ENCODE measurements around the gene TMTC2. TPM values are rescaled to one million over a fixed set of nuclear protein-coding genes. Genes with fewer than 3 reads are reported as not detected.
"Not testable (repeated sequence)": the region's sequence is repeated elsewhere in the genome, so short reads cannot be mapped to it uniquely, and the experiment has no call there.

Gene TMTC2
- total and polyA plus RNA-seq, 5 donors from 2014 or later = 0.10 to 6.3 (median 0.21) TPM

DNA sequence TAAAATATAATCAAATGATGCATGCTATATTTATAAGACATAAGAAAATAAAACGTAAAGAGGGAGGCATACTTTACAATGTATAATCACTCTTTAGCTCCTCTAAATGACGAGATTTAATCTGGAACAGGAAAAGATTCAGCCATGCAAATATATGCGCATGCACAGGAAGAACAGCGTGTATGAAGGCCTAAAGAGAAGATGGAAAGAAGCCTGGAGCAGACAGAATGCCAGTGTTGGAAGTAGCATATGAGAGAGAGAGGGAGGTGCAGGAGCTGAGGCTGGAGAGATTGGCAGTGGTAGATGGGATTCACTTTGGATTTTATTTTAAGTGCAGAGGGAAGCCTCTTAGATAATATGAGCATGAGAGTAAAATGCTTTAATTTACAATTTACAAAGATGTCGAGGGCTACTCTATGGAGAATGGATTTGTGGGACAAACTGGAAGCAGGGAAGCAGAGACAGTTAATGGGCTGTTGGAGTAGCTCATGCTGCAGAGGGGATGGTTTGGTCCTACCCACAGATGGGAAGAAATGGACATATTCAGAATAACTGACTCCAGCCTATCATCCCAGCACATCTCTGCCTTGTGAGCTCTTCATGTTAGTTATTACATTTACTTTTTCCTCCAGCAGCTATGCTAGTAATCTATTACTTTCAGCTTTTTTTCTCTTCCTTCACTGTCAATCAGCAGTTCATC lies 411.1 kb downstream of the TMTC2 start:
- no peaks in the 10 kb centered on the region for H3K36me3 Mint-ChIP-seq
- no peak overlapping the region for H3K27ac Mint-ChIP-seq
- no peak overlapping the region for H3K4me3 ChIP-seq (ENCODE audit: low read depth, low read length)
- no peaks in the 10 kb centered on the region for H3K27me3 ChIP-seq (ENCODE audit: control insufficient read depth, insufficient read depth, low read length)
- no peaks in the 10 kb centered on the region for H3K36me3 ChIP-seq (ENCODE audit: control insufficient read depth, insufficient read depth, low read length)
- no peaks in the 10 kb centered on the region for H3K4me1 Mint-ChIP-seq
- H3K27ac ChIP-seq (ENCODE audit: insufficient read depth, low read length, poor library complexity, severe bottlenecking) = no peak overlapping the region
- H3K4me3 Mint-ChIP-seq = no peak overlapping the region
- no peaks in the 10 kb centered on the region for H3K4me1 ChIP-seq (ENCODE audit: control insufficient read depth, insufficient read depth, low read length, poor library complexity, severe bottlenecking)
- no peaks in the 10 kb centered on the region for H3K27me3 Mint-ChIP-seq
- ATAC-seq (ENCODE audit: low read depth in 2 of 2) = no peak
- no peak for DNase-seq
- H3K9me3 Mint-ChIP-seq = peaks cover 0 to 8% (median 2%) of the 10 kb centered on the region in 7 donors
- H3K9me3 ChIP-seq (ENCODE audit: control insufficient read depth in 2 of 2, low read length in 2 of 2) = no peaks in the 10 kb centered on the region

- H3K27ac Mint-ChIP-seq = no peak overlapping the region
- Histone ChIP-seq H3K4me3 (ENCODE audit: low read depth, low read length) (no peak overlapping the region), H3K9me3 (ENCODE audit: control insufficient read depth in 2 of 2, low read length in 2 of 2) (no peaks in the 10 kb centered on the region), H3K27ac (ENCODE audit: insufficient read depth, low read length, poor library complexity, severe bottlenecking) (no peak overlapping the region), H3K27me3 (ENCODE audit: control insufficient read depth, insufficient read depth, low read length) (no peaks in the 10 kb centered on the region), H3K36me3 (ENCODE audit: control insufficient read depth, insufficient read depth, low read length) (no peaks in the 10 kb centered on the region), H3K4me1 (ENCODE audit: control insufficient read depth, insufficient read depth, low read length, poor library complexity, severe bottlenecking) (no peaks in the 10 kb centered on the region)
- no peaks in the 10 kb centered on the region for H3K27me3 Mint-ChIP-seq
- ATAC-seq (ENCODE audit: low read depth in 2 of 2) (no peak), DNase-seq (no peak)
- H3K4me1 Mint-ChIP-seq = no peaks in the 10 kb centered on the region
- H3K4me3 Mint-ChIP-seq = no peak overlapping the region
- H3K36me3 Mint-ChIP-seq = no peaks in the 10 kb centered on the region
- H3K9me3 Mint-ChIP-seq = peaks cover 0 to 6% (median 2%) of the 10 kb centered on the region in 7 donors
Observed at GRCh38 chr12:83099436-83099835, 412.7 kb downstream of the TMTC2 start.

DNA sequence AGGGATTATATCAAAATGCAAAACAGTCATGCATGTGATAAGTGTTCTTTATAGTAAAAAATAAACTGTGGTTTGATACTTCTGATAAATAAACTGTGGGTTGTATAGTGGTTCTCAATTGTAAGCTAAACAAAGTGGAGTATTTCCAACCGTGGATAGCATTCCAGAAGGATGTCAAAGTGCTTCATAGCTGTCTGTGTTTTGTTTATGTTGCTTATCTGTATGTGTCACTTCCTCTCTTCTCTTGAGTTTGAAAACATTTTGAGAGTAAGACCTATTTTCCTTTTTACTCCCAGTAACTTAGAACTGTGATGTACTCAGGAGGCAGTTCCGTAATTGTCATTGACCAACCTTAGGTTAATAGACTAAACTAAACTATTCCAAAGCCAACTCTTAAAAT lies 415.8 kb downstream of the TMTC2 start:
- DNase-seq (no peak), ATAC-seq (ENCODE audit: low read depth in 2 of 2) (no peak)
- no peak overlapping the region for H3K27ac Mint-ChIP-seq
- Histone ChIP-seq H3K27me3 (ENCODE audit: control insufficient read depth, insufficient read depth, low read length) (no peaks in the 10 kb centered on the region), H3K4me1 (ENCODE audit: control insufficient read depth, insufficient read depth, low read length, poor library complexity, severe bottlenecking) (no peaks in the 10 kb centered on the region), H3K4me3 (ENCODE audit: low read depth, low read length) (no peak overlapping the region), H3K9me3 (ENCODE audit: control insufficient read depth in 2 of 2, low read length in 2 of 2) (no peaks in the 10 kb centered on the region), H3K27ac (ENCODE audit: insufficient read depth, low read length, poor library complexity, severe bottlenecking) (no peak overlapping the region), H3K36me3 (ENCODE audit: control insufficient read depth, insufficient read depth, low read length) (no peaks in the 10 kb centered on the region)
- H3K4me3 Mint-ChIP-seq = no peak overlapping the region
- no peaks in the 10 kb centered on the region for H3K27me3 Mint-ChIP-seq
- no peaks in the 10 kb centered on the region for H3K4me1 Mint-ChIP-seq
- peaks cover 0 to 3% (median 0%) of the 10 kb centered on the region in 7 donors for H3K9me3 Mint-ChIP-seq
- no peaks in the 10 kb centered on the region for H3K36me3 Mint-ChIP-seq

DNA sequence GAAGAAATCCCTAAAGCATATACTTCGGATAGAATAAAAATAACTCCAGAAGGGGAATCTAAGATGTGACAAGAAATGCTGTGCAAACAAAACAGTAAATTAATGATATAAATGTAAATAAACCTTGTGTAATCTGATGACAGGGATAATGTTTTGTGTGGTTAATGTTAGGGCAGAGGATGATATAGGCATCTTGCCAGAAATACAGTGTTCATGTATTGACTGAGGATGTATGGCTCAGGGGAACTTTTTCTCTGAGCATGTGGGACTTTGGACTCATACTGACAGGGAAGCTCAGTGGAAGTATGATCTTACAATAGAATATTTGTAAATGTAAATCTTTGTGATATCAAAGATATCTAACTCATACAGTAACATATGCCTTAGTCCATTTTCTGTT lies 420.2 kb downstream of the TMTC2 start:
- no peak overlapping the region for H3K27ac ChIP-seq (ENCODE audit: insufficient read depth, low read length, poor library complexity, severe bottlenecking)
- DNase-seq (no peak), ATAC-seq (ENCODE audit: low read depth in 2 of 2) (no peak)
- Mint-ChIP-seq H3K4me3 (no peak overlapping the region), H3K4me1 (no peaks in the 10 kb centered on the region), H3K9me3 (peaks cover 0 to 4% (median 0%) of the 10 kb centered on the region in 7 donors), H3K27me3 (no peaks in the 10 kb centered on the region), H3K36me3 (no peaks in the 10 kb centered on the region), H3K27ac (no peak overlapping the region)
- H3K9me3 ChIP-seq (ENCODE audit: control insufficient read depth in 2 of 2, low read length in 2 of 2) = no peaks in the 10 kb centered on the region
- no peaks in the 10 kb centered on the region for H3K4me1 ChIP-seq (ENCODE audit: control insufficient read depth, insufficient read depth, low read length, poor library complexity, severe bottlenecking)
- H3K36me3 ChIP-seq (ENCODE audit: control insufficient read depth, insufficient read depth, low read length) = no peaks in the 10 kb centered on the region
- H3K27me3 ChIP-seq (ENCODE audit: control insufficient read depth, insufficient read depth, low read length) = no peaks in the 10 kb centered on the region
- H3K4me3 ChIP-seq (ENCODE audit: low read depth, low read length) = no peak overlapping the region

DNA sequence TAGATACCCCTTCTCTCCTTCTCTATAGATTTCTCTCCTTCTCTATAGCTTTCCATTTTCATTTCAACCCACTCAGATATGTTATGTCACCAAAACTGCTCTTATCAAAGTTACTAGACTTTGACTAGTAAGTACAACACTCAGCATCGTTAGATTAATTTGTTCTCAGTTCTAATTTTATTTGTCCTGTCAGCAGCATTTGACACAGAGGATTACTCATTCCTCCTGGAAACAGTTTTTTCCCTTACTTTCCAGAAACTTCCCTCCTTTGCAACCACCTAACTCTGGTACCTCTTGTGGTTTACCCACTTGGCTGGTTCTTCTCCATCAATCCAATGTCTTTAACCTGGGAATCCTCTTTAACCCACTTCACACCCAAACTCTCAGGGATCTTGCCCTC lies 423.7 kb downstream of the TMTC2 start:
- DNase-seq (no peak), ATAC-seq (ENCODE audit: low read depth in 2 of 2) (no peak)
- no peaks in the 10 kb centered on the region for H3K4me1 Mint-ChIP-seq
- no peaks in the 10 kb centered on the region for H3K27me3 Mint-ChIP-seq
- Histone ChIP-seq H3K4me3 (ENCODE audit: low read depth, low read length) (no peak overlapping the region), H3K27ac (ENCODE audit: insufficient read depth, low read length, poor library complexity, severe bottlenecking) (no peak overlapping the region), H3K4me1 (ENCODE audit: control insufficient read depth, insufficient read depth, low read length, poor library complexity, severe bottlenecking) (no peaks in the 10 kb centered on the region), H3K27me3 (ENCODE audit: control insufficient read depth, insufficient read depth, low read length) (no peaks in the 10 kb centered on the region), H3K9me3 (ENCODE audit: control insufficient read depth in 2 of 2, low read length in 2 of 2) (no peaks in the 10 kb centered on the region), H3K36me3 (ENCODE audit: control insufficient read depth, insufficient read depth, low read length) (no peaks in the 10 kb centered on the region)
- peaks cover 0 to 4% (median 0%) of the 10 kb centered on the region in 7 donors for H3K9me3 Mint-ChIP-seq
- no peak overlapping the region for H3K4me3 Mint-ChIP-seq
- H3K36me3 Mint-ChIP-seq = no peaks in the 10 kb centered on the region
- H3K27ac Mint-ChIP-seq = peak overlapping the region in 1 of 3 donors; percentile 2

- no peaks in the 10 kb centered on the region for H3K4me1 ChIP-seq (ENCODE audit: control insufficient read depth, insufficient read depth, low read length, poor library complexity, severe bottlenecking)
- Mint-ChIP-seq H3K9me3 (peaks cover 1 to 9% (median 3%) of the 10 kb centered on the region in 7 donors), H3K36me3 (no peaks in the 10 kb centered on the region), H3K4me3 (no peak overlapping the region), H3K27me3 (no peaks in the 10 kb centered on the region), H3K4me1 (no peaks in the 10 kb centered on the region), H3K27ac (no peak overlapping the region)
- H3K36me3 ChIP-seq (ENCODE audit: control insufficient read depth, insufficient read depth, low read length) = no peaks in the 10 kb centered on the region
- no peak overlapping the region for H3K27ac ChIP-seq (ENCODE audit: insufficient read depth, low read length, poor library complexity, severe bottlenecking)
- H3K27me3 ChIP-seq (ENCODE audit: control insufficient read depth, insufficient read depth, low read length) = no peaks in the 10 kb centered on the region
- DNase-seq = no peak
- no peaks in the 10 kb centered on the region for H3K9me3 ChIP-seq (ENCODE audit: control insufficient read depth in 2 of 2, low read length in 2 of 2)
- no peak for ATAC-seq (ENCODE audit: low read depth in 2 of 2)
- no peak overlapping the region for H3K4me3 ChIP-seq (ENCODE audit: low read depth, low read length)
Observed at GRCh38 chr12:83113945-83114344, 427.2 kb downstream of the TMTC2 start.

DNA sequence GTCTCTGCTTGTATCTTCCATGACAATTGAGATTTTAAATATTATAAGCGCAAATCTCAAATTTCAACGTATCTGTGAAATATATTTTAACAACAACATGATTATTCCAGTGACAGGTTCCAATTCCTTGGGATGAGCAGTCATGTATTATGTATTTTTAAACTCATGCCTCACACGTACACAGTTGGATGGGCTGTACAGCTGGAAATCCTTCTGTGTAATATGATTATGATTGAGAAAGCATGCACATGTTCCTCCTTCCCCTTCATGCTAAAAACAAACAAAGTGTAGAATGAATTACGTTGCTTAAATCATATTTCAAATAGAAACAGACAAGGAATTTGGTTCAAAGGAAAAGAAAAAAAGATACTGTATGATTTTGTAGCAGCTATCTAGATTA lies 428.3 kb downstream of the TMTC2 start:
- ATAC-seq (ENCODE audit: low read depth in 2 of 2) (no peak), DNase-seq (no peak)
- H3K36me3 ChIP-seq (ENCODE audit: control insufficient read depth, insufficient read depth, low read length) = no peaks in the 10 kb centered on the region
- Mint-ChIP-seq H3K36me3 (no peaks in the 10 kb centered on the region), H3K9me3 (peaks cover 1 to 11% (median 3%) of the 10 kb centered on the region in 7 donors), H3K27me3 (no peaks in the 10 kb centered on the region), H3K27ac (no peak overlapping the region), H3K4me3 (no peak overlapping the region), H3K4me1 (no peaks in the 10 kb centered on the region)
- no peak overlapping the region for H3K4me3 ChIP-seq (ENCODE audit: low read depth, low read length)
- no peaks in the 10 kb centered on the region for H3K9me3 ChIP-seq (ENCODE audit: control insufficient read depth in 2 of 2, low read length in 2 of 2)
- no peak overlapping the region for H3K27ac ChIP-seq (ENCODE audit: insufficient read depth, low read length, poor library complexity, severe bottlenecking)
- no peaks in the 10 kb centered on the region for H3K27me3 ChIP-seq (ENCODE audit: control insufficient read depth, insufficient read depth, low read length)
- H3K4me1 ChIP-seq (ENCODE audit: control insufficient read depth, insufficient read depth, low read length, poor library complexity, severe bottlenecking) = no peaks in the 10 kb centered on the region

GRCh38 chr12:83117926-83118325 lies 431.2 kb downstream of the TMTC2 start:
- H3K36me3 Mint-ChIP-seq; H3K9me3 Mint-ChIP-seq; H3K27me3 Mint-ChIP-seq; ATAC-seq (ENCODE audit: low read depth in 2 of 2); DNase-seq; H3K4me1 ChIP-seq (ENCODE audit: control insufficient read depth, insufficient read depth, low read length, poor library complexity, severe bottlenecking); H3K36me3 ChIP-seq (ENCODE audit: control insufficient read depth, insufficient read depth, low read length); H3K9me3 ChIP-seq (ENCODE audit: control insufficient read depth in 2 of 2, low read length in 2 of 2); H3K27me3 ChIP-seq (ENCODE audit: control insufficient read depth, insufficient read depth, low read length); H3K4me3 ChIP-seq (ENCODE audit: low read depth, low read length); H3K4me1 Mint-ChIP-seq; H3K4me3 Mint-ChIP-seq; H3K27ac ChIP-seq (ENCODE audit: insufficient read depth, low read length, poor library complexity, severe bottlenecking); H3K27ac Mint-ChIP-seq: not testable (repeated sequence)

All from CD4-positive, CD25-positive, alpha-beta regulatory T cell (primary cell).